ENCODE measurements around the gene SH3TC2.

SH3TC2 gene

GRCh38 chr5:149056616-149057165 is 6.2 kb downstream of the SH3TC2 start:
- DNase-seq: no peak

- DNase-seq: no peak
These were observed 8.4 kb downstream of the SH3TC2 start for GRCh38 chr5:149054416-149054815.

- no peak for DNase-seq
These were observed 9.7 kb downstream of the SH3TC2 start for GRCh38 chr5:149053072-149053695.

GRCh38 chr5:149049371-149049781 is 13.5 kb downstream of the SH3TC2 start:
- no peak for DNase-seq

- DNase-seq: no peak
These were observed 14.1 kb downstream of the SH3TC2 start for GRCh38 chr5:149048811-149049210.

GRCh38 chr5:149047462-149047861 is 15.4 kb downstream of the SH3TC2 start:
- DNase-seq: no peak

- DNase-seq: no peak
These were observed 16.5 kb downstream of the SH3TC2 start for GRCh38 chr5:149046196-149046829.

- no peak for DNase-seq
These were observed 17.8 kb downstream of the SH3TC2 start for GRCh38 chr5:149045089-149045460.

GRCh38 chr5:149044453-149045088 is 18.3 kb downstream of the SH3TC2 start:
- no peak for DNase-seq

- no peak for DNase-seq
These were observed 19.2 kb downstream of the SH3TC2 start for GRCh38 chr5:149043641-149044040.

- no peak for DNase-seq
These were observed 20.0 kb downstream of the SH3TC2 start for GRCh38 chr5:149042865-149043264.

GRCh38 chr5:149041242-149041641 is 21.6 kb downstream of the SH3TC2 start:
- DNase-seq: no peak

- no peak for DNase-seq
These were observed 22.4 kb downstream of the SH3TC2 start for GRCh38 chr5:149040421-149040820.

GRCh38 chr5:149039506-149039905 is 23.4 kb downstream of the SH3TC2 start:
- no peak for DNase-seq

GRCh38 chr5:149038336-149039080 is 24.4 kb downstream of the SH3TC2 start:
- DNase-seq: no peak

- no peak for DNase-seq
These were observed 25.0 kb downstream of the SH3TC2 start for GRCh38 chr5:149037817-149038216.

- no peak for DNase-seq
These were observed 25.9 kb downstream of the SH3TC2 start for GRCh38 chr5:149036970-149037369.

- DNase-seq: no peak
These were observed 26.7 kb downstream of the SH3TC2 start for GRCh38 chr5:149036168-149036567.

- DNase-seq: peak in 1 of 2 experiments; percentile 59
These were observed 27.5 kb downstream of the SH3TC2 start for GRCh38 chr5:149035372-149035790.

GRCh38 chr5:149030838-149031397 is 31.9 kb downstream of the SH3TC2 start:
- DNase-seq: no peak

GRCh38 chr5:149030392-149030791 is 32.5 kb downstream of the SH3TC2 start:
- no peak for DNase-seq

GRCh38 chr5:149028984-149029383 is 33.9 kb downstream of the SH3TC2 start:
- no peak for DNase-seq

GRCh38 chr5:149028161-149028560 is 34.7 kb downstream of the SH3TC2 start:
- DNase-seq: no peak
